GM21390 (cell line): ENCODE data around the gene MTTP.

Experiments
- ATAC-seq: cut with Tn5 transposase; IDR thresholded peaks from one replicate; pipeline ENCODE4 v1.9.1; 2021; ENCODE audit not compliant: unreplicated experiment

MTTP gene

GRCh38 chr4:99637174-99637573, 62.5 kb downstream of the MTTP start:
- ATAC-seq, result no peak

- ATAC-seq, result no peak
Measured at GRCh38 chr4:99640676-99641075, 66.1 kb downstream of the MTTP start.

GRCh38 chr4:99642725-99643489, 68.3 kb downstream of the MTTP start:
- no peak for ATAC-seq

GRCh38 chr4:99644453-99644852, 69.8 kb downstream of the MTTP start:
- no peak for ATAC-seq

- ATAC-seq, result no peak
Measured at GRCh38 chr4:99645036-99645435, 70.4 kb downstream of the MTTP start.

- ATAC-seq, result no peak
Measured at GRCh38 chr4:99645638-99646037, 71.0 kb downstream of the MTTP start.

GRCh38 chr4:99647071-99647470, 72.4 kb downstream of the MTTP start:
- no peak for ATAC-seq

- ATAC-seq, result no peak
Measured at GRCh38 chr4:99648321-99648720, 73.7 kb downstream of the MTTP start.

- no peak for ATAC-seq
Measured at GRCh38 chr4:99649208-99649607, 74.6 kb downstream of the MTTP start.

GRCh38 chr4:99649778-99650177, 75.2 kb downstream of the MTTP start:
- ATAC-seq, result no peak

GRCh38 chr4:99651016-99651769, 76.6 kb downstream of the MTTP start:
- no peak for ATAC-seq

GRCh38 chr4:99651811-99652485, 77.3 kb downstream of the MTTP start:
- ATAC-seq, result no peak

- no peak for ATAC-seq
Measured at GRCh38 chr4:99652596-99653436, 78.2 kb downstream of the MTTP start.

GRCh38 chr4:99653916-99654315, 79.3 kb downstream of the MTTP start:
- no peak for ATAC-seq

GRCh38 chr4:99654361-99654761, 79.7 kb downstream of the MTTP start:
- no peak for ATAC-seq

GRCh38 chr4:99655308-99656081, 80.9 kb downstream of the MTTP start:
- ATAC-seq, result no peak

- ATAC-seq, result no peak
Measured at GRCh38 chr4:99657798-99658197, 83.2 kb downstream of the MTTP start, which contains the start of gene C4orf54. TSS of gene C4orf54 (minus strand) at chr4:99657828. CDS start at chr4:99654648, 3,180 bp downstream.

- ATAC-seq, result no peak
Measured at GRCh38 chr4:99658666-99659065, 84.0 kb downstream of the MTTP start.

GRCh38 chr4:99661907-99662306, 87.3 kb downstream of the MTTP start:
- ATAC-seq, result no peak

- no peak for ATAC-seq
Measured at GRCh38 chr4:99664716-99665115, 90.1 kb downstream of the MTTP start.
